SK-N-SH (cell line): ENCODE results near the gene DDX31. TPM values are rescaled to one million over a fixed set of nuclear protein-coding genes. Genes with fewer than 3 reads are reported as not detected.

ENCODE experiments used
- CTCF ChIA-PET: fragments of 300-600, 350-600 bp; formaldehyde crosslinking; extraction: SDS; loops from one replicate; lab custom pipeline; 2021; lab: Yijun Ruan, JAX
- POLR2A ChIA-PET: fragments of 350-600 bp; sonication (Branson Sonifier 250); formaldehyde crosslinking; extraction: SDS; loops from one replicate; lab custom pipeline; 2020; ENCODE audit warnings: antibody characterized with exemption, inconsistent platforms; lab: Yijun Ruan, JAX
- DNase-seq: peaks from one replicate; pipeline ENCODE4 v3.0.0; 2012
- H2AFZ ChIP-seq: fragments of 200-600 bp; sonication (generic); 2 replicates; pipeline ENCODE4 v1.8.1; 2016; ENCODE audit warnings: antibody characterized with exemption, mild to moderate bottlenecking, low read depth
- H3F3A ChIP-seq: fragments of 200-600 bp; sonication (generic); replicated peaks from 2 replicates; pipeline ENCODE3; 2016; ENCODE audit warnings: antibody characterized with exemption, mild to moderate bottlenecking; ENCODE audit not compliant: insufficient read depth
- H3K27ac ChIP-seq, 2 experiments: fragments of 200-500 bp in 1 of 2; fragments of 200-600 bp in 1 of 2; sonication (Bioruptor generic) in 1 of 2; sonication (generic), shearing (Covaris generic) in 1 of 2; 2 replicates each; pipeline versions ENCODE4 v1.5.1 to v1.6.1; 2014 to 2016; ENCODE audit warnings: low read depth in 2 of 2, inconsistent platforms in 1 of 2, low read length in 1 of 2, mild to moderate bottlenecking in 1 of 2, mixed read lengths in 1 of 2
- H3K27me3 ChIP-seq: fragments of 200-600 bp; sonication (generic), shearing (Covaris generic); 2 replicates; pipeline ENCODE4 v1.6.1; 2016; ENCODE audit warnings: mixed run types; ENCODE audit not compliant: insufficient read depth
- H3K36me3 ChIP-seq, 2 experiments: fragments of 200-500 bp in 1 of 2; fragments of 200-600 bp in 1 of 2; sonication (Bioruptor generic) in 1 of 2; sonication (generic) in 1 of 2; replicated peaks in 1 of 2; 2 replicates each; pipeline versions ENCODE3 to v1.5.1; 2014 to 2016; ENCODE audit warnings: low read length in 1 of 2, mild to moderate bottlenecking in 1 of 2; ENCODE audit not compliant: insufficient read depth in 2 of 2, control insufficient read depth in 1 of 2
- H3K4me1 ChIP-seq, 2 experiments: fragments of 200-500 bp in 1 of 2; fragments of 200-600 bp in 1 of 2; sonication (Bioruptor generic) in 1 of 2; sonication (generic), shearing (Covaris generic) in 1 of 2; 2 replicates each; pipeline versions ENCODE4 v1.5.1 to v1.6.1; 2014 to 2016; ENCODE audit warnings: low read depth in 1 of 2, low read length in 1 of 2, mixed run types in 1 of 2; ENCODE audit not compliant: insufficient read depth in 2 of 2, control insufficient read depth in 1 of 2
- H3K4me2 ChIP-seq: fragments of 200-600 bp; sonication (generic), shearing (Covaris generic); 2 replicates; pipeline ENCODE4 v1.6.1; 2017; ENCODE audit warnings: mixed run types
- H3K4me3 ChIP-seq, 2 experiments: fragments of 200-500 bp in 1 of 2; fragments of 200-600 bp in 1 of 2; sonication (Bioruptor generic) in 1 of 2; sonication (generic), shearing (Covaris generic) in 1 of 2; 2 replicates each; pipeline versions ENCODE4 v1.5.1 to v1.8.1; 2014 to 2016; ENCODE audit warnings: low read depth in 2 of 2, inconsistent platforms in 1 of 2, low read length in 1 of 2, mild to moderate bottlenecking in 1 of 2, mixed read lengths in 1 of 2, moderate library complexity in 1 of 2
- H3K79me2 ChIP-seq: fragments of 200-600 bp; sonication (generic); 2 replicates; pipeline ENCODE4 v1.8.1; 2017; ENCODE audit warnings: mild to moderate bottlenecking; ENCODE audit not compliant: insufficient read depth
- H3K9ac ChIP-seq: fragments of 200-600 bp; sonication (generic); 2 replicates; pipeline ENCODE4 v1.6.1; 2017; ENCODE audit warnings: mixed run types
- H3K9me2 ChIP-seq: fragments of 200-600 bp; sonication (generic); 2 replicates; pipeline ENCODE4 v1.6.1; 2017; ENCODE audit warnings: mixed run types
- H3K9me3 ChIP-seq: fragments of 200-600 bp; sonication (generic); 2 replicates; pipeline ENCODE4 v1.6.1; 2017; ENCODE audit warnings: mixed run types, mild to moderate bottlenecking, moderate library complexity
- H4K20me1 ChIP-seq: fragments of 200-600 bp; sonication (generic); 2 replicates; pipeline ENCODE4 v1.6.1; 2017; ENCODE audit warnings: mild to moderate bottlenecking, mixed run types; ENCODE audit not compliant: insufficient read depth
- EP300 ChIP-seq, 2 experiments: IDR thresholded peaks; 2 replicates each; pipeline versions ENCODE4 v1.4.0 to v1.6.1; 2012; ENCODE audit warnings: borderline replicate concordance in 1 of 2, low read depth in 1 of 2, low read length in 1 of 2
- EZH2phosphoT487 ChIP-seq: fragments of 200-600 bp; sonication (generic); IDR thresholded peaks from 2 replicates; pipeline ENCODE4 v1.6.1; 2017; ENCODE audit warnings: low read depth, mixed run types, mild to moderate bottlenecking, antibody characterized with exemption, moderate library complexity, borderline replicate concordance
- FOXJ3 ChIP-seq: sonication (generic); formaldehyde crosslinking; IDR thresholded peaks from 2 replicates; pipeline ENCODE4 v1.5.1; 2020; ENCODE audit warnings: mild to moderate bottlenecking, missing genetic modification reagents
- MEF2A ChIP-seq: IDR thresholded peaks from 2 replicates; pipeline ENCODE4 v1.4.0; 2012; ENCODE audit warnings: low read depth, borderline replicate concordance
- NRF1 ChIP-seq: IDR thresholded peaks from 2 replicates; pipeline ENCODE4 v1.6.1; 2012; ENCODE audit warnings: low read depth, mild to moderate bottlenecking, low read length
- SIN3A ChIP-seq: IDR thresholded peaks from 2 replicates; pipeline ENCODE4 v1.6.1; 2012; ENCODE audit warnings: low read depth, mild to moderate bottlenecking, low read length, moderate library complexity, borderline replicate concordance
- YY1 ChIP-seq: IDR thresholded peaks from 2 replicates; pipeline ENCODE4 v1.4.0; 2012; ENCODE audit warnings: low read depth, mild to moderate bottlenecking
- WGBS: methylation state at CpG from one replicate; pipeline ENCODE4 v1.1.6; 2017; ENCODE audit warnings: low lambda C conversion rate; 5-methylcytosine and 5-hydroxymethylcytosine counted together
- polyA plus RNA-seq, 3 experiments: library from polyadenylated mRNA; depleted of rRNA; stranded (reverse); fragments of >200 nt; gene quantifications; 2 replicates each; pipeline ENCODE4 v1.2.3, GENCODE V29; 2012
- TF ChIP-seq, protein P1 (sequence below): IDR thresholded peaks from 2 replicates; pipeline ENCODE4 v1.4.0; 2012; ENCODE audit warnings: low read depth, borderline replicate concordance
- TF ChIP-seq, protein P2 (sequence below): IDR thresholded peaks from 2 replicates; pipeline ENCODE4 v1.4.0; 2012; ENCODE audit warnings: low read depth, borderline replicate concordance
- TF ChIP-seq, protein P3 (sequence below): fragments of 200-600 bp; sonication (generic); IDR thresholded peaks from 2 replicates; pipeline ENCODE4 v1.6.1; 2017; ENCODE audit warnings: antibody characterized with exemption, mild to moderate bottlenecking, moderate library complexity

The DDX31 gene
- polyA plus RNA-seq, 1 of the 3 experiments (the other 2 are of a cell fraction), result 13.9 TPM

DNA sequence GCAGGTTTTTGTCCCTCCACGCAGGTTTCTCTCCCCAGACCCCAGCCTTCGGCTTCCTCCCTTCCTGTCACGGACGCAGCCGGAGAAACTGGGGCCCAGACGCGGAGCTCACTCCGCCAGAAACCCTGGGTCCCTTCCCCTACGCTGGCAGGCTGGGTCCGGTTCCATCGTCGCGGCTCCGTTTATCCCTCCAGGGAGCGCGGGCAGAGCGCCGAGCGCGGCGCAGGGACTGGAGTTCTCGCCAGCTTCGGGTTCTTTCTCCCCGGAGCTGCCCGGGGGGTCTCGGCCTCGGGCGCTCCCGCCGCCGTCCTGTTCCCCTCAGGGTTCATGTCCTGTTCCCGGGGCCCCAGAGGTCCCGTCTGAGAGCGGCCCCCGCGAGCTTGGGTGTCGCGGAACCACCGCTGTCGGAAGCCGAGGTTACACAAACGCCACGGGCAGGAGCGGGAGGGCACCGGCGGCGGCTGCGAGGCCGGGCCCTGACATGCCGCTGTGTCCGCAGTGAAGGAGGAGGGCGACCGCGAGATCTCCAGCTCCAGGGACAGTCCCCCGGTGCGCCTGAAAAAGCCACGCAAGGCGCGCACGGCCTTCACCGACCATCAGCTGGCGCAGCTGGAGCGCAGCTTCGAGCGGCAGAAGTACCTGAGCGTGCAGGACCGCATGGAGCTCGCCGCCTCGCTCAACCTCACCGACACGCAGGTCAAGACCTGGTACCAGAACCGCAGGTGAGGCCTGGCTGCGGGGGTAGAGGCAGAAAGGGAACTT lies 82.8 kb downstream of the DDX31 start:
- no peak overlapping the region for H3K9ac ChIP-seq
- H3K79me2 ChIP-seq, result no peaks in the 10 kb centered on the region
- no peaks in the 10 kb centered on the region for H3F3A ChIP-seq
- ChIA-PET POLR2A (interaction anchor here (0.6 to 1.0 kb wide), 2 partner anchors 83 to 232 kb away, joined by 3 read pairs; partner anchors contain the start of gene SETX), CTCF (interaction anchor here (0.7 to 3.5 kb wide), 6 partner anchors 11 to 244 kb away, joined by 3 to 20 read pairs (median 4); no protein-coding TSS in a partner anchor)
- no peaks in the 10 kb centered on the region for H3K36me3 ChIP-seq
- H4K20me1 ChIP-seq, result peaks cover 52% of the 10 kb centered on the region
- H3K4me3 ChIP-seq, result no peak overlapping the region
- H3K27ac ChIP-seq, result no peak overlapping the region
- H3K4me1 ChIP-seq, result peaks cover 4 to 5% of the 10 kb centered on the region in 2 experiments; a peak in 1 of 4 replicates
- WGBS, result 43% methylated on average over 51 of the region's 74 CpGs
- no peak overlapping the region for H3K4me2 ChIP-seq
- no peaks in the 10 kb centered on the region for H3K9me2 ChIP-seq
- TF ChIP-seq, protein P1, sequence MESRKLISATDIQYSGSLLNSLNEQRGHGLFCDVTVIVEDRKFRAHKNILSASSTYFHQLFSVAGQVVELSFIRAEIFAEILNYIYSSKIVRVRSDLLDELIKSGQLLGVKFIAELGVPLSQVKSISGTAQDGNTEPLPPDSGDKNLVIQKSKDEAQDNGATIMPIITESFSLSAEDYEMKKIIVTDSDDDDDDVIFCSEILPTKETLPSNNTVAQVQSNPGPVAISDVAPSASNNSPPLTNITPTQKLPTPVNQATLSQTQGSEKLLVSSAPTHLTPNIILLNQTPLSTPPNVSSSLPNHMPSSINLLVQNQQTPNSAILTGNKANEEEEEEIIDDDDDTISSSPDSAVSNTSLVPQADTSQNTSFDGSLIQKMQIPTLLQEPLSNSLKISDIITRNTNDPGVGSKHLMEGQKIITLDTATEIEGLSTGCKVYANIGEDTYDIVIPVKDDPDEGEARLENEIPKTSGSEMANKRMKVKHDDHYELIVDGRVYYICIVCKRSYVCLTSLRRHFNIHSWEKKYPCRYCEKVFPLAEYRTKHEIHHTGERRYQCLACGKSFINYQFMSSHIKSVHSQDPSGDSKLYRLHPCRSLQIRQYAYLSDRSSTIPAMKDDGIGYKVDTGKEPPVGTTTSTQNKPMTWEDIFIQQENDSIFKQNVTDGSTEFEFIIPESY, result no peak
- TF ChIP-seq EZH2phosphoT487, result peak; percentile 21; the same call in 1 of the 2 replicates
- TF ChIP-seq, protein P2, sequence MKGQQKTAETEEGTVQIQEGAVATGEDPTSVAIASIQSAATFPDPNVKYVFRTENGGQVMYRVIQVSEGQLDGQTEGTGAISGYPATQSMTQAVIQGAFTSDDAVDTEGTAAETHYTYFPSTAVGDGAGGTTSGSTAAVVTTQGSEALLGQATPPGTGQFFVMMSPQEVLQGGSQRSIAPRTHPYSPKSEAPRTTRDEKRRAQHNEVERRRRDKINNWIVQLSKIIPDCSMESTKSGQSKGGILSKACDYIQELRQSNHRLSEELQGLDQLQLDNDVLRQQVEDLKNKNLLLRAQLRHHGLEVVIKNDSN, result no peak
- no peaks in the 10 kb centered on the region for H3K9me3 ChIP-seq
- H2AFZ ChIP-seq, result no peak overlapping the region
- peaks cover 77% of the 10 kb centered on the region for H3K27me3 ChIP-seq
- DNase-seq, result peak; percentile 66

DNA sequence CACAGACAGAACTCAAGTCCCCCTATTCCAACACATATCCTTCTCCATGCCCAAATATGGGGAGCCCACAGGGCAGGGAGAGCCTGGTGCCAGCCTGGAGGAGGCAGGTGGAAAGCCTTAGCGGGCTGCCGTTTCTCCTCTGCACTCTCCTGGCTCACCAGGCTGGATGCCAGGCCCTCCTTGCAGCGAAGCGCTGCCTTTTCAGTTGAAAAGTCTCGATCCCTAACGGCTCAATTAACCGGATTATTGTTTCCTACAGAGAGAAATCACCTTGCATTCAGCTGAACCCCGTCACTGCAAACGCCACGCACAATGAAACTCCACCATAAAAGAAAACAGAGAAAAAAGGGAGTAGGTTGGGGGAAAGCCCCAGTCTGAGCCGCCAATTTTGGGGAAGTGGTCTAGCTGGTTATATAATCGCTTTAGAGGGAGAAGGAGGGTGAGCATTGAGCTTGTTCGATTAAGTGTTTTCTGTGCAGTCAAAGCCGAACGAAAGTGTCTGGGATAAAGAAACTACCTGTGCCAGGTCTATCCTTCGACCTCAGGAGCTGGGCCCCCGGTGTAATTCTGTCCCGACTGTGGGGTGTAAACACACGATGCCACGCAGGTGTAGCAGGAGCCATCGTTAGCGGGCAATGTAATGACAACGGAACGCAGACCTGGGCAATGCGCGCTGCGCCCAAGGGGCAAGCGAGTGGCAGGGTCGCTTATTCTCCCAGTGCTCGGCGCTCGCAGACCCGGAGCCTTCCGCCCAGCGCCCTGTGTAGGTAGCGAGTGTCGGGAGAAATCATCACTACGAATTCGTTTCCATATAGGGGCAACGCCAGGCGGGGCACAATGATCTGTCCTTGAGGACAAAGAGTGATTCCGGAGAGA lies 83.6 kb downstream of the DDX31 start:
- 34% methylated on average over 28 of the region's 42 CpGs for WGBS
- H3K4me2 ChIP-seq, result no peak overlapping the region
- no peaks in the 10 kb centered on the region for H3K79me2 ChIP-seq
- POLR2A ChIA-PET, result interaction anchor here (0.6 kb wide), 1 partner anchor 231 kb away, joined by 3 read pairs; the partner anchor contains the start of gene SETX
- peaks cover 85% of the 10 kb centered on the region for H3K27me3 ChIP-seq
- H3K36me3 ChIP-seq, result no peaks in the 10 kb centered on the region
- H4K20me1 ChIP-seq, result peaks cover 49% of the 10 kb centered on the region
- H3K9ac ChIP-seq, result no peak overlapping the region
- DNase-seq, result peak; percentile 65
- TF ChIP-seq NRF1 (no peak), FOXJ3 (CRISPR knock-in tag) (no peak), MEF2A (no peak), SIN3A (no peak), EP300 (IDR thresholded peaks at IDR 0.05; ENCODE audit: borderline replicate concordance in 1 of 2, low read depth in 1 of 2, low read length in 1 of 2) (no peak), EZH2phosphoT487 (no peak), YY1 (no peak)
- TF ChIP-seq, protein P3, sequence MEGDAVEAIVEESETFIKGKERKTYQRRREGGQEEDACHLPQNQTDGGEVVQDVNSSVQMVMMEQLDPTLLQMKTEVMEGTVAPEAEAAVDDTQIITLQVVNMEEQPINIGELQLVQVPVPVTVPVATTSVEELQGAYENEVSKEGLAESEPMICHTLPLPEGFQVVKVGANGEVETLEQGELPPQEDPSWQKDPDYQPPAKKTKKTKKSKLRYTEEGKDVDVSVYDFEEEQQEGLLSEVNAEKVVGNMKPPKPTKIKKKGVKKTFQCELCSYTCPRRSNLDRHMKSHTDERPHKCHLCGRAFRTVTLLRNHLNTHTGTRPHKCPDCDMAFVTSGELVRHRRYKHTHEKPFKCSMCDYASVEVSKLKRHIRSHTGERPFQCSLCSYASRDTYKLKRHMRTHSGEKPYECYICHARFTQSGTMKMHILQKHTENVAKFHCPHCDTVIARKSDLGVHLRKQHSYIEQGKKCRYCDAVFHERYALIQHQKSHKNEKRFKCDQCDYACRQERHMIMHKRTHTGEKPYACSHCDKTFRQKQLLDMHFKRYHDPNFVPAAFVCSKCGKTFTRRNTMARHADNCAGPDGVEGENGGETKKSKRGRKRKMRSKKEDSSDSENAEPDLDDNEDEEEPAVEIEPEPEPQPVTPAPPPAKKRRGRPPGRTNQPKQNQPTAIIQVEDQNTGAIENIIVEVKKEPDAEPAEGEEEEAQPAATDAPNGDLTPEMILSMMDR, result no peak
- H3K27ac ChIP-seq, result no peak overlapping the region
- no peaks in the 10 kb centered on the region for H3F3A ChIP-seq
- no peaks in the 10 kb centered on the region for H3K9me3 ChIP-seq
- CTCF ChIA-PET, result interaction anchor here (0.7 to 3.5 kb wide), 4 partner anchors 11 to 245 kb away, joined by 3 to 20 read pairs (median 4); no protein-coding TSS in a partner anchor
- no peaks in the 10 kb centered on the region for H3K9me2 ChIP-seq
- no peak overlapping the region for H2AFZ ChIP-seq
- peaks cover 8% of the 10 kb centered on the region in 2 experiments; a peak in 1 of 4 replicates for H3K4me1 ChIP-seq
- no peak overlapping the region for H3K4me3 ChIP-seq
